Transverse colon (tissue), 4 donors: Measurements from ENCODE around the gene GON4L. TPM values are rescaled to one million over a fixed set of nuclear protein-coding genes. Genes with fewer than 3 reads are reported as not detected.

Source experiments
- DNase-seq: peaks from one replicate; pipeline ENCODE4 v3.0.0-alpha.2; 2019
- H3K27ac ChIP-seq, 4 donors: fragments of 200-600 bp; sonication (generic); 2 replicates each; pipeline ENCODE4 v1.5.1; 2016 to 2018; ENCODE audit warnings: inconsistent platforms in 4 of 4
- H3K27me3 ChIP-seq: fragments of 200-600 bp; sonication (generic); 2 replicates; pipeline ENCODE4 v1.5.1; 2017; ENCODE audit warnings: inconsistent platforms
- H3K36me3 ChIP-seq, 4 donors: fragments of 200-600 bp; sonication (generic); 2 replicates each; pipeline ENCODE4 v1.5.1; 2017 to 2019; ENCODE audit warnings: inconsistent platforms in 4 of 4
- H3K4me1 ChIP-seq, 4 donors: fragments of 200-600 bp; sonication (generic); 2 replicates each; pipeline ENCODE4 v1.5.1; 2017 to 2020; ENCODE audit warnings: inconsistent platforms in 4 of 4
- H3K4me3 ChIP-seq, 4 donors: fragments of 200-600 bp; sonication (generic); 1 replicate in 1 of 4; 2 replicates in 3 of 4; pipeline versions ENCODE4 v1.5.1 to v1.6.1; 2017 to 2019; ENCODE audit warnings: inconsistent platforms in 4 of 4
- H3K9me3 ChIP-seq, 2 donors: fragments of 200-600 bp; sonication (generic); 2 replicates each; pipeline ENCODE4 v1.5.1; 2017 to 2019; ENCODE audit warnings: inconsistent platforms in 2 of 2
- CTCF ChIP-seq, 5 experiments: fragments of 200-600 bp in 3 of 5; fragments of 450-650 bp in 2 of 5; sonication (generic) in 3 of 5; IDR thresholded peaks; 1 replicate in 2 of 5; 2 replicates in 3 of 5; pipeline ENCODE4 v1.5.1; 2016 to 2017; ENCODE audit warnings: antibody characterized with exemption in 5 of 5, inconsistent platforms in 3 of 5, mild to moderate bottlenecking in 2 of 5, moderate library complexity in 1 of 5
- EP300 ChIP-seq: sonication (generic); formaldehyde crosslinking; IDR thresholded peaks from one replicate; pipeline ENCODE4 v1.6.1; 2017; ENCODE audit warnings: antibody characterized with exemption, low read depth
- POLR2A ChIP-seq: fragments of 450-650 bp; IDR thresholded peaks from one replicate; pipeline ENCODE4 v1.6.1; 2016; ENCODE audit warnings: antibody characterized with exemption, mild to moderate bottlenecking, moderate library complexity
- POLR2AphosphoS5 ChIP-seq, 3 donors: sonication (generic); formaldehyde crosslinking; IDR thresholded peaks; one replicate each; pipeline ENCODE4 v1.6.1; 2016; ENCODE audit warnings: antibody characterized with exemption in 3 of 3
- WGBS, 2 donors: methylation state at CpG; one replicate each; pipeline ENCODE4 v1.1.5; 2018; ENCODE audit warnings: low coverage in 1 of 2; 5-methylcytosine and 5-hydroxymethylcytosine counted together
- in situ Hi-C, 4 donors: fragments of 200-750 bp; cut with MboI; loops; one replicate each; pipeline versions ENCODE4 v1.15.0 to v1.15.1; 2017; ENCODE audit warnings: low sequenced_read_pairs in 3 of 4, low pct_ligation_motif_present in 1 of 4, low pct_unique_long_range_greater_than_20kb in 1 of 4
- intact Hi-C: fragments of 100-400 bp; cut with DNase I; formaldehyde crosslinking; loops from one replicate; pipeline ENCODE4 v1.15.1; 2023; ENCODE audit warnings: low total_unique reads
- total RNA-seq, 4 donors: library from RNA; depleted of rRNA; stranded (reverse); fragments of >200 nt; gene quantifications; one replicate each; pipeline ENCODE4 v1.1.0, GENCODE V29; 2016

The GON4L gene
- total RNA-seq, 4 donors from 2014 or later: 36.3 to 75.6 (median 45.6) TPM

DNA sequence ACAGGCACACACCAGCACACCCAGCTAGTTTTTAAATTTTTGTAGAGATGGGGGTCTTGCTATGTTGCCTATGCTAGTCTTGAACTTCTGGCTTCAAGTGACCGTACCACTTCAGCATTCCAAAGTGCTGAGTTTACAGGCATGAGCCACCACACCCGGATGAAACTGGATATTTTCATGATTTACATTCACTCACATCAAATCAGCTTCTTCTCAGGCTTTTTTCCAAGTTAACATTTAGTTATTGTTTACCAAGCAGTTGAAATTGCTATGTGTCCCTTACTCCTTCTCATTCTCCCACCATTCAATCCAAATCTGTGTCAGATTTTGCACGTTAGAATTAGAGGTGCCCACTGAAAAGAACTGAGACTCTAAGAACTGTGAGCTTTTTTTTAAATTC, 35.8 kb upstream of the GON4L start:
- TF ChIP-seq CTCF (IDR thresholded peaks at IDR 0.05): no peak
- no peak for TF ChIP-seq POLR2AphosphoS5 (IDR thresholded peaks at IDR 0.05)
- no peak for TF ChIP-seq EP300
- no peak for TF ChIP-seq POLR2A
- no peak overlapping the region for H3K4me3 ChIP-seq
- whole genome bisulfite sequencing, 2 donors: 22 to 27% methylated on average over 3 of the region's 3 CpGs
- no peaks in the 10 kb centered on the region for H3K27me3 ChIP-seq
- peaks cover 0 to 16% (median 10%) of the 10 kb centered on the region in 4 donors for H3K4me1 ChIP-seq
- in situ Hi-C loops: no loop called here
- H3K36me3 ChIP-seq: no peaks in the 10 kb centered on the region
- H3K9me3 ChIP-seq: no peaks in the 10 kb centered on the region
- no peak for DNase-seq
- intact Hi-C loops: no loop called here
- H3K27ac ChIP-seq: peak overlapping the region; percentile 45 to 63 (median 60)

DNA sequence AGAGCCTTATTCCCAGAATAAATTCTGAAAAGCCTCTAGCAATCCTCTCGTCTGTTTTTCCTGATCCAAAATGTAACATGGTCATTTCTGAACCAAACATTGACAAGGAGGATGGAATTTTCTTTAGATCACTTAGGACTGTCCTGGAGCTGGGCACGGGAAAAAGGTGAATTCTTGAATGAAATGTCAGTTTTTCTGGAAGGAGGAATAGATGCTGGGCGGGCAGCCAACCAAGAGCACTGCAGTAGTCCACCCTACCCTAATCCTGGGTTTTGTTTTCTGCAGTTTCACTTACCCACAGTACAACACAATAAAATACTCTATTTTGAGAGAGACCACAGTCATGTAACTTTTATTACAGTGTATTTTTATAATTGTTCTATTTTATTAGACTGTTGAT, 33.2 kb upstream of the GON4L start:
- intact Hi-C loops (no loop called here), in situ Hi-C loops (no loop called here)
- Histone ChIP-seq H3K9me3 (no peaks in the 10 kb centered on the region), H3K27ac (no peak overlapping the region), H3K4me3 (no peak overlapping the region), H3K4me1 (peaks cover 0 to 16% (median 10%) of the 10 kb centered on the region in 4 donors), H3K36me3 (no peaks in the 10 kb centered on the region), H3K27me3 (no peaks in the 10 kb centered on the region)
- DNase-seq: no peak
- 57 to 71% methylated on average over 3 of the region's 3 CpGs for WGBS, 2 donors
- no peak for TF ChIP-seq CTCF (IDR thresholded peaks at IDR 0.05)
- TF ChIP-seq POLR2A: no peak
- TF ChIP-seq EP300: no peak
- no peak for TF ChIP-seq POLR2AphosphoS5 (IDR thresholded peaks at IDR 0.05)

GRCh38 chr1:155889566-155889965, 32.6 kb upstream of the GON4L start:
- in situ Hi-C loops: no loop called here
- H3K9me3 ChIP-seq: no peaks in the 10 kb centered on the region
- H3K27ac ChIP-seq: no peak overlapping the region
- H3K4me1 ChIP-seq: peaks cover 0 to 16% (median 10%) of the 10 kb centered on the region in 4 donors
- TF ChIP-seq POLR2A: no peak
- no peak for TF ChIP-seq EP300
- no peak for TF ChIP-seq CTCF (IDR thresholded peaks at IDR 0.05)
- TF ChIP-seq POLR2AphosphoS5 (IDR thresholded peaks at IDR 0.05): no peak
- H3K36me3 ChIP-seq: no peaks in the 10 kb centered on the region
- 65 to 86% methylated on average over 2 of the region's 2 CpGs for WGBS, 2 donors
- intact Hi-C loops: no loop called here
- no peak overlapping the region for H3K4me3 ChIP-seq
- no peak for DNase-seq
- no peaks in the 10 kb centered on the region for H3K27me3 ChIP-seq

- no peak for DNase-seq
Observed at GRCh38 chr1:155888481-155888880, 31.5 kb upstream of the GON4L start.

More at GRCh38 chr1:155888481-155888880, 31.5 kb upstream of the GON4L start:
- intact Hi-C loops: no loop called here
- H3K27me3 ChIP-seq: no peaks in the 10 kb centered on the region
- peaks cover 0 to 14% (median 10%) of the 10 kb centered on the region in 4 donors for H3K4me1 ChIP-seq
- in situ Hi-C loops: no loop called here
- 94 to 97% methylated on average over 5 of the region's 5 CpGs for WGBS, 2 donors
- TF ChIP-seq EP300 (no peak), POLR2A (no peak), POLR2AphosphoS5 (IDR thresholded peaks at IDR 0.05) (no peak), CTCF (IDR thresholded peaks at IDR 0.05) (no peak)
- H3K9me3 ChIP-seq: no peaks in the 10 kb centered on the region
- H3K4me3 ChIP-seq: no peak overlapping the region
- no peaks in the 10 kb centered on the region for H3K36me3 ChIP-seq
- no peak overlapping the region for H3K27ac ChIP-seq
